Measurements from ENCODE around the gene SETX.

The SETX gene, protein sequence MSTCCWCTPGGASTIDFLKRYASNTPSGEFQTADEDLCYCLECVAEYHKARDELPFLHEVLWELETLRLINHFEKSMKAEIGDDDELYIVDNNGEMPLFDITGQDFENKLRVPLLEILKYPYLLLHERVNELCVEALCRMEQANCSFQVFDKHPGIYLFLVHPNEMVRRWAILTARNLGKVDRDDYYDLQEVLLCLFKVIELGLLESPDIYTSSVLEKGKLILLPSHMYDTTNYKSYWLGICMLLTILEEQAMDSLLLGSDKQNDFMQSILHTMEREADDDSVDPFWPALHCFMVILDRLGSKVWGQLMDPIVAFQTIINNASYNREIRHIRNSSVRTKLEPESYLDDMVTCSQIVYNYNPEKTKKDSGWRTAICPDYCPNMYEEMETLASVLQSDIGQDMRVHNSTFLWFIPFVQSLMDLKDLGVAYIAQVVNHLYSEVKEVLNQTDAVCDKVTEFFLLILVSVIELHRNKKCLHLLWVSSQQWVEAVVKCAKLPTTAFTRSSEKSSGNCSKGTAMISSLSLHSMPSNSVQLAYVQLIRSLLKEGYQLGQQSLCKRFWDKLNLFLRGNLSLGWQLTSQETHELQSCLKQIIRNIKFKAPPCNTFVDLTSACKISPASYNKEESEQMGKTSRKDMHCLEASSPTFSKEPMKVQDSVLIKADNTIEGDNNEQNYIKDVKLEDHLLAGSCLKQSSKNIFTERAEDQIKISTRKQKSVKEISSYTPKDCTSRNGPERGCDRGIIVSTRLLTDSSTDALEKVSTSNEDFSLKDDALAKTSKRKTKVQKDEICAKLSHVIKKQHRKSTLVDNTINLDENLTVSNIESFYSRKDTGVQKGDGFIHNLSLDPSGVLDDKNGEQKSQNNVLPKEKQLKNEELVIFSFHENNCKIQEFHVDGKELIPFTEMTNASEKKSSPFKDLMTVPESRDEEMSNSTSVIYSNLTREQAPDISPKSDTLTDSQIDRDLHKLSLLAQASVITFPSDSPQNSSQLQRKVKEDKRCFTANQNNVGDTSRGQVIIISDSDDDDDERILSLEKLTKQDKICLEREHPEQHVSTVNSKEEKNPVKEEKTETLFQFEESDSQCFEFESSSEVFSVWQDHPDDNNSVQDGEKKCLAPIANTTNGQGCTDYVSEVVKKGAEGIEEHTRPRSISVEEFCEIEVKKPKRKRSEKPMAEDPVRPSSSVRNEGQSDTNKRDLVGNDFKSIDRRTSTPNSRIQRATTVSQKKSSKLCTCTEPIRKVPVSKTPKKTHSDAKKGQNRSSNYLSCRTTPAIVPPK (N-terminal part only)

DNA sequence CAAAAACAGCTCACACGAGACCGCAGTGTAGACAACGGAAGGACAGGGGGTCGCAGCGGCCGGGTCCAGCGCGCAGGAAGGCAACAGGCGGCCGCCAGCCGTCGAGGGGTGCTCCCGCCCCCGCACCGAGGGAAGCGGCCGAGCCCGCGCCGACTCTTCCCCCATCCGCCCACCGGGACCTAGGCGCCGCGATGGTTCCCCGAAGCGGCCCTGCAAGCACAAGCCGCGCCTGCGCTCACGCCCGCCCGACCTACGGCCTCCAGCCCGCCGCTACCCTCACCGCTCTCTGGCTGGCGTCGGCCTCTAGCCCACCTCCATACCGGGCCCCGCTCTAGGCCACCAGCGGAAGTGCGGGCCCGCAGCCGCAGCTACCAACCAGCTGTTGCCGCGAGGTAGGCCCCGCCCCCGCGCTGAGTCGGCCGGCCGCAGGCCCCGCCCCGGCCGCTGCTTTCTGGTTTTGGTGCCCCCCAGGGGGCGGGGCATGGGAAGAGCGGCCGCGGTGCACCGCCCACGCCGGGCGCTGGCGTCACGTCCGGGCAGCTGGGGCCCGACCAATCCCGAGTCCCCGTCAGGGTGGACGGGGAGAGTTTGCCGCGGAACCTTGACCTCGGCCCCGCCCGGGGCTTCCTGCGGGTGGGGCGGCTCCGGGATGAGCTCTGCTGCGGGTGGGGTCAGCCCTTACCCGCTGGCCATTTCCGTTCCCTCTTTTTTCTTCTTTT, at the start of gene SETX:
SETX (minus strand) TSS at position 350 of the 719 bp plus-strand sequence. CDS start 5,558 bp downstream, outside the sequence.
- peak within 1 kb of the TSS; percentile 97 for H3K4me2 ChIP-seq
- H3K9me3 ChIP-seq: no peaks in the 10 kb centered on the region
- TF ChIP-seq Cebpa-rat (IDR thresholded peaks at IDR 0.05): no peak
- no peaks in the 10 kb centered on the region for H3K27me3 ChIP-seq
- H3K4me3 ChIP-seq: peak within 1 kb of the TSS; percentile 79
- H3K27ac ChIP-seq: peak within 1 kb of the TSS; percentile 96
- peak within 1 kb of the TSS; percentile 95 for H3K9ac ChIP-seq
- H4K20me1 ChIP-seq: peaks cover 26% of the 10 kb centered on the region; the same call in 1 of the 2 replicates
- peaks cover 21% of the 10 kb centered on the region for H3K36me3 ChIP-seq
- H3K4me1 ChIP-seq: peaks cover 76% of the 10 kb centered on the region

DNA sequence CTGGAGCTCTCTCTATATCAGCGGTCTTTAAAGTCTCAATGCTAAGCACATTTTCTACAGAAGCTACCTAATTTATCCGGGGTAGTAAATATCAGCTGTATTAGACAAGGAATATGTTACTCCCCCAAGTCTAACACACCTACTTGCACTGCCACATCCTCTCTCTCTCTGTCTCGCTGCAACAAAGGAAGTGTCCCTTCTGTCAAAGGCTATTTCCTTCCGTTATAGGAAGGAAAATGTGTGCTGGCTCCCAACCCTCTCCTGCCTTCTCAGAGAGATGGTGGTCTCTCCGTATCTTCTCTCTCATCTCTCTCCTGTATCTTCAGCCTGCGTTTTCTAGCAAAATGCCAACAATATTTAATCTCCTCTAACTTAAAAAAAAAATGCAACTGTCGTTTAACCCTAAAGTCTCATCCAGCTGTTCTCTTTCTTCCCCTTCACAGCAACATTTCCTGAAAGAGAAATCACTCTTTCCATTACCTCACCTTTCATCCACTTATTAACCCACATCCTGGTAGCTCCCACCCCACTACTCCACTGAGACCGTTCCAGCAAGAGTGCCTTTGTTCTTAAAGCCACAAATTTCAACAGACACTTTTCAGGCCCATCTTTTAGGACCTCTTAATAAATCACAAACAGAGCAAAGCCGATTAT, 49.6 kb upstream of the SETX start:
- Histone ChIP-seq H3K4me1 (peaks cover 47% of the 10 kb centered on the region), H3K4me3 (peak overlapping the region; percentile 87), H3K4me2 (peak overlapping the region; percentile 96), H3K36me3 (peaks cover 40% of the 10 kb centered on the region), H3K9ac (peak overlapping the region; percentile 97), H3K27ac (peak overlapping the region; percentile 93), H4K20me1 (peaks cover 27% of the 10 kb centered on the region), H3K9me3 (no peaks in the 10 kb centered on the region), H3K27me3 (peaks cover 7% of the 10 kb centered on the region)
- no peak for TF ChIP-seq Cebpa-rat (IDR thresholded peaks at IDR 0.05)

DNA sequence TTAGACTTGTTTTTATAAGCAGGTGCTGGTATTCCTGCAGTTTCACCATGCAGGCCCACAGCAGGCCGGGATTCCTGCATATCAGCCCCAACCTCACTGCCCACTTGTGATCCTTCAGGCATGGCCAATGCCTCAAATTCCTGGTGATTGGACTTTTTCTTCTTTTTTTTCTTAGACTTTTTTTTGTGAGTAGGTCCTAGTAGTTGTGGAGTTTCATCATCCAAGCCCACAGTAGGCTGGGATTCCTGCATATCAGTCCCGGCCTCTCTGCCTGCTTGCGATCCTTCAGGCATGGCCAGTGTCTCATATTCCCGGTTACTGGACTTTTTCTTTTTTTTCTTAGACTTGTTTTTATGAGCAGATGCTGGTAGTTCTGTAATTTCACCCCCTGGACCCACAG, 47.0 kb upstream of the SETX start:
- Histone ChIP-seq H4K20me1 (peaks cover 39% of the 10 kb centered on the region), H3K27me3 (no peaks in the 10 kb centered on the region), H3K4me2 (peak overlapping the region; percentile 96), H3K4me3 (no peak overlapping the region), H3K36me3 (peaks cover 65% of the 10 kb centered on the region), H3K4me1 (peaks cover 51% of the 10 kb centered on the region), H3K9ac (no peak overlapping the region; the same call in 1 of the 2 replicates), H3K27ac (peak overlapping the region; percentile 93), H3K9me3 (no peaks in the 10 kb centered on the region)
- no peak for TF ChIP-seq Cebpa-rat (IDR thresholded peaks at IDR 0.05)

DNA sequence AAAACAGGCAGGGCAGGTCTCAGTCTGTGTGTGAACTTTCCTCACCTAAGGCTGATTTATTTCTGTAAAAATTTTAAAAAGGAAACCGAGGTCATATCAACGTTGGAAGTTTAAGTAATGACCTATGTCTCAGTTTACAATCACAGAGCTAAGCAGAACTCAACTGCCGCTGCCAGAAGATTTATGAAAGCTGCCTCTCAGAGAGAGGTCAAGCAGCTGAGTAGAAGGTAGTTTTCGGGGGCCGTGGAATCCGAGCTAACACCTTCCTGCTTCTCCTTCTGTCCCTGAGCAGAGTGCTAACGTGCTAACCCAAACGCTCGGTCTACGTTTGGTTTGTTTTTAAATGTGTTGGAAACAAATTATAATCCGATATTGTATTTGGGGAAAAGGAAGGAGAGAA, 40.8 kb upstream of the SETX start:
- no peak for TF ChIP-seq Cebpa-rat (IDR thresholded peaks at IDR 0.05)
- no peaks in the 10 kb centered on the region for H3K9me3 ChIP-seq
- H3K9ac ChIP-seq: no peak overlapping the region
- H4K20me1 ChIP-seq: peaks cover 56% of the 10 kb centered on the region
- H3K4me3 ChIP-seq: no peak overlapping the region
- peaks cover 100% of the 10 kb centered on the region for H3K36me3 ChIP-seq
- no peaks in the 10 kb centered on the region for H3K27me3 ChIP-seq
- no peak overlapping the region for H3K27ac ChIP-seq
- H3K4me2 ChIP-seq: no peak overlapping the region
- peaks cover 18% of the 10 kb centered on the region for H3K4me1 ChIP-seq

DNA sequence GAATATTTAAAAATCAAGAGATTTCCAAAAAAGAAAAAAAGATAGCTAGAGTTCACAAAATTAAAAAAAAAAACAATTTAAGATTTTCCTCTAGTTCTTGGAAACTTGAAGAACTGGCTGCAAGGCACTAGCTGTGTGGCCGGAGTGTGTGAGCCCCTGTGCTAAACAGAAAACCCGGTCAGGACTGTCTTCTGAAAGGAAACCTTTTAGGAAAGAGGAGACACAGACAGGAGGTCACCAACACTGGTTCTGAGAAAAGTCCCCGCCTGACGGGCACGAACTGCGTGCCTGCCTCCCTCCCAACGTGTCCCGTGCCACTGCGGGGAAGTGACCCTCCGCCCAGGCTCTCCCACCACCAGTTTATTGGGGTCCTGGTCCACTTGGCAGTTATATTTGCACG, 36.7 kb upstream of the SETX start:
- Histone ChIP-seq H4K20me1 (peaks cover 32% of the 10 kb centered on the region; the same call in 1 of the 2 replicates), H3K9me3 (no peaks in the 10 kb centered on the region), H3K27me3 (no peaks in the 10 kb centered on the region), H3K4me2 (no peak overlapping the region), H3K4me3 (no peak overlapping the region), H3K36me3 (peaks cover 100% of the 10 kb centered on the region), H3K9ac (no peak overlapping the region), H3K27ac (no peak overlapping the region), H3K4me1 (peaks cover 10% of the 10 kb centered on the region)
- no peak for TF ChIP-seq Cebpa-rat (IDR thresholded peaks at IDR 0.05)

DNA sequence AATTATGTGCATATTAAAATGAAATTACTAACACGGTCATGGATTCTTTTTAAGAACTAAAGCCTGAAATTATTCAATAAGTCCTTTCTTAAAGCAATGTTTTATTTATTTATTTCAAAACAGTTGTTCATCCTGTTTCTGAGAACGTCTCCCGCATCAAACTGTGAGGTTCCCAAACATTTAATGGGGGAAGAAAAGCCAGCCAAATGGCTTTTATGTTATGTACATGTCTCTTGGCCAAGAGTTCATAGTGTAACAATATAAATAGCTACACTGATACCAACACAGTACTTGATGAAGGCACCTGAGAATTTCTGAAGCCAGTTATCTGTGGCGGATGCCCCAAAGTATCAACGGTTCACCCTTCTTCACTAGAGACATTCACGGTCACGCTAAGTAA, 36.2 kb upstream of the SETX start:
- no peaks in the 10 kb centered on the region for H3K9me3 ChIP-seq
- no peak overlapping the region for H3K27ac ChIP-seq
- H3K4me3 ChIP-seq: no peak overlapping the region
- TF ChIP-seq Cebpa-rat (IDR thresholded peaks at IDR 0.05): no peak
- H4K20me1 ChIP-seq: peaks cover 27% of the 10 kb centered on the region; the same call in 1 of the 2 replicates
- peaks cover 15% of the 10 kb centered on the region for H3K4me1 ChIP-seq
- no peak overlapping the region for H3K9ac ChIP-seq
- H3K27me3 ChIP-seq: no peaks in the 10 kb centered on the region
- peaks cover 100% of the 10 kb centered on the region for H3K36me3 ChIP-seq
- H3K4me2 ChIP-seq: no peak overlapping the region

DNA sequence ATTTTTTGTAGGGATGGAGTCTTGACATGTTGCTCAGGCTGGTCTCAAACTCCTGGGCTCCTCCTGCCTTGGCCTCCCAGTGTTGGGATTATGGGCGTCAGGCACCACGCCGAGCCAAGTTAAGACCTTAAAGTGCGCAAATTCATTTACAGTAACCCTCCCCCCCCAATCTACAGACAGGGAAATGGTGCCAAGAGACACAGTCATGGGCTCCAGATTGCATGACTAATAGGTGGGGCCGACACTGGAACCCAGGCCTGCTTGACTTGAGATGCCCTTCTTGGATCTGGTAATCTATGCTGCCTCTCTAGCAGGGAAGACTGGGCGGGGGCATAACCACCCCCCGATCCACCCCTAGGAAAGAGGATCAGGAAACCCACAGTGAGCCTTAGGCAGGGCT, 32.3 kb upstream of the SETX start:
- no peak for TF ChIP-seq Cebpa-rat (IDR thresholded peaks at IDR 0.05)
- Histone ChIP-seq H3K9ac (0 out of 2 replicates have a peak overlapping the region, but pooled peaks have one; percentile 21), H3K36me3 (peaks cover 74% of the 10 kb centered on the region), H3K27me3 (no peaks in the 10 kb centered on the region), H3K9me3 (no peaks in the 10 kb centered on the region), H3K4me3 (no peak overlapping the region), H4K20me1 (no peaks in the 10 kb centered on the region), H3K4me2 (0 out of 2 replicates have a peak overlapping the region, but pooled peaks have one; percentile 2), H3K27ac (peak overlapping the region; percentile 56), H3K4me1 (peaks cover 53% of the 10 kb centered on the region)

DNA sequence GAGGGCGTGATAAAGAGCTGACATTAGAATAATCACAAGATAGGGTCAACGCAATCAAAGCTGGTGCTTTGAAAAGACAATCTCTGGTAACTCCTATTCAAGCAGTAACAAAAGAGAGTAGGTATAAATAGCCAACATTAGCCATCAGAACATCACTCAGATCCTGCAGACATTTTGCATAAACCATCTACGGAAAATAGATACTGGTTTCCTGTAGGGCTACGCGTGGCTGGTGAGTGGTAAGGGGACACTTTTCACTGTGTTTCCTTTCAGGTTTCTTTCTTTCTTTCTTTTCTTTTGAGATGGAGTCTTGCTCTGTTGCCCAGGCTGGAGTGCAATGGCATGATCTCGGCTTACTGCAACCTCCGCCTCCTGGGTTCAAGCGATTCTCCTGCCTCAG, 29.6 kb upstream of the SETX start:
- H3K27ac ChIP-seq: peak overlapping the region; percentile 86
- H3K36me3 ChIP-seq: peaks cover 71% of the 10 kb centered on the region
- H3K27me3 ChIP-seq: no peaks in the 10 kb centered on the region
- no peak for TF ChIP-seq Cebpa-rat (IDR thresholded peaks at IDR 0.05)
- peaks cover 77% of the 10 kb centered on the region for H3K4me1 ChIP-seq
- no peaks in the 10 kb centered on the region for H4K20me1 ChIP-seq
- H3K4me2 ChIP-seq: peak overlapping the region; percentile 90
- H3K4me3 ChIP-seq: peak overlapping the region; percentile 48
- peak overlapping the region; percentile 74 for H3K9ac ChIP-seq
- no peaks in the 10 kb centered on the region for H3K9me3 ChIP-seq
